SK-N-SH (cell line): ENCODE results near the gene CUX1. TPM values are rescaled to one million over a fixed set of nuclear protein-coding genes. Genes with fewer than 3 reads are reported as not detected.

ENCODE experiments used
- CTCF ChIA-PET: fragments of 300-600, 350-600 bp; formaldehyde crosslinking; extraction: SDS; loops from one replicate; lab custom pipeline; 2021; lab: Yijun Ruan, JAX
- POLR2A ChIA-PET: fragments of 350-600 bp; sonication (Branson Sonifier 250); formaldehyde crosslinking; extraction: SDS; loops from one replicate; lab custom pipeline; 2020; ENCODE audit warnings: antibody characterized with exemption, inconsistent platforms; lab: Yijun Ruan, JAX
- DNase-seq: peaks from one replicate; pipeline ENCODE4 v3.0.0; 2012
- H2AFZ ChIP-seq: fragments of 200-600 bp; sonication (generic); 2 replicates; pipeline ENCODE4 v1.8.1; 2016; ENCODE audit warnings: antibody characterized with exemption, mild to moderate bottlenecking, low read depth
- H3F3A ChIP-seq: fragments of 200-600 bp; sonication (generic); replicated peaks from 2 replicates; pipeline ENCODE3; 2016; ENCODE audit warnings: antibody characterized with exemption, mild to moderate bottlenecking; ENCODE audit not compliant: insufficient read depth
- H3K27ac ChIP-seq, 2 experiments: fragments of 200-500 bp in 1 of 2; fragments of 200-600 bp in 1 of 2; sonication (Bioruptor generic) in 1 of 2; sonication (generic), shearing (Covaris generic) in 1 of 2; 2 replicates each; pipeline versions ENCODE4 v1.5.1 to v1.6.1; 2014 to 2016; ENCODE audit warnings: low read depth in 2 of 2, inconsistent platforms in 1 of 2, low read length in 1 of 2, mild to moderate bottlenecking in 1 of 2, mixed read lengths in 1 of 2
- H3K27me3 ChIP-seq: fragments of 200-600 bp; sonication (generic), shearing (Covaris generic); 2 replicates; pipeline ENCODE4 v1.6.1; 2016; ENCODE audit warnings: mixed run types; ENCODE audit not compliant: insufficient read depth
- H3K36me3 ChIP-seq, 2 experiments: fragments of 200-500 bp in 1 of 2; fragments of 200-600 bp in 1 of 2; sonication (Bioruptor generic) in 1 of 2; sonication (generic) in 1 of 2; replicated peaks in 1 of 2; 2 replicates each; pipeline versions ENCODE3 to v1.5.1; 2014 to 2016; ENCODE audit warnings: low read length in 1 of 2, mild to moderate bottlenecking in 1 of 2; ENCODE audit not compliant: insufficient read depth in 2 of 2, control insufficient read depth in 1 of 2
- H3K4me1 ChIP-seq, 2 experiments: fragments of 200-500 bp in 1 of 2; fragments of 200-600 bp in 1 of 2; sonication (Bioruptor generic) in 1 of 2; sonication (generic), shearing (Covaris generic) in 1 of 2; 2 replicates each; pipeline versions ENCODE4 v1.5.1 to v1.6.1; 2014 to 2016; ENCODE audit warnings: low read depth in 1 of 2, low read length in 1 of 2, mixed run types in 1 of 2; ENCODE audit not compliant: insufficient read depth in 2 of 2, control insufficient read depth in 1 of 2
- H3K4me2 ChIP-seq: fragments of 200-600 bp; sonication (generic), shearing (Covaris generic); 2 replicates; pipeline ENCODE4 v1.6.1; 2017; ENCODE audit warnings: mixed run types
- H3K4me3 ChIP-seq, 2 experiments: fragments of 200-500 bp in 1 of 2; fragments of 200-600 bp in 1 of 2; sonication (Bioruptor generic) in 1 of 2; sonication (generic), shearing (Covaris generic) in 1 of 2; 2 replicates each; pipeline versions ENCODE4 v1.5.1 to v1.8.1; 2014 to 2016; ENCODE audit warnings: low read depth in 2 of 2, inconsistent platforms in 1 of 2, low read length in 1 of 2, mild to moderate bottlenecking in 1 of 2, mixed read lengths in 1 of 2, moderate library complexity in 1 of 2
- H3K79me2 ChIP-seq: fragments of 200-600 bp; sonication (generic); 2 replicates; pipeline ENCODE4 v1.8.1; 2017; ENCODE audit warnings: mild to moderate bottlenecking; ENCODE audit not compliant: insufficient read depth
- H3K9ac ChIP-seq: fragments of 200-600 bp; sonication (generic); 2 replicates; pipeline ENCODE4 v1.6.1; 2017; ENCODE audit warnings: mixed run types
- H3K9me2 ChIP-seq: fragments of 200-600 bp; sonication (generic); 2 replicates; pipeline ENCODE4 v1.6.1; 2017; ENCODE audit warnings: mixed run types
- H3K9me3 ChIP-seq: fragments of 200-600 bp; sonication (generic); 2 replicates; pipeline ENCODE4 v1.6.1; 2017; ENCODE audit warnings: mixed run types, mild to moderate bottlenecking, moderate library complexity
- H4K20me1 ChIP-seq: fragments of 200-600 bp; sonication (generic); 2 replicates; pipeline ENCODE4 v1.6.1; 2017; ENCODE audit warnings: mild to moderate bottlenecking, mixed run types; ENCODE audit not compliant: insufficient read depth
- ELF1 ChIP-seq: IDR thresholded peaks from 2 replicates; pipeline ENCODE4 v1.4.0; 2012
- IRF3 ChIP-seq: fragments of 150-350 bp; IDR thresholded peaks from 2 replicates; pipeline ENCODE4 v1.6.1; 2016; ENCODE audit warnings: mild to moderate bottlenecking, low read depth, low read length
- MEF2A ChIP-seq: IDR thresholded peaks from 2 replicates; pipeline ENCODE4 v1.4.0; 2012; ENCODE audit warnings: low read depth, borderline replicate concordance
- MXI1 ChIP-seq: IDR thresholded peaks from 2 replicates; pipeline ENCODE4 v1.6.1; 2012; ENCODE audit warnings: mild to moderate bottlenecking, low read depth, low read length, improper control_type of control experiment
- POLR2AphosphoS5 ChIP-seq: IDR thresholded peaks from 2 replicates; pipeline ENCODE4 v1.6.1; 2012; ENCODE audit warnings: low read depth, low read length
- RCOR1 ChIP-seq: fragments of 150-350 bp; IDR thresholded peaks from 2 replicates; pipeline ENCODE4 v1.6.1; 2017; ENCODE audit warnings: antibody characterized with exemption, low read length
- RFX5 ChIP-seq: IDR thresholded peaks from 2 replicates; pipeline ENCODE4 v1.6.1; 2012; ENCODE audit warnings: mild to moderate bottlenecking, improper control_type of control experiment, low read length
- RXRA ChIP-seq: IDR thresholded peaks from 2 replicates; pipeline ENCODE4 v1.4.0; 2012; ENCODE audit warnings: low read depth, mild to moderate bottlenecking, borderline replicate concordance
- SMC3 ChIP-seq: IDR thresholded peaks from 2 replicates; pipeline ENCODE4 v1.6.1; 2012; ENCODE audit warnings: low read depth, low read length, improper control_type of control experiment
- TAF1 ChIP-seq: IDR thresholded peaks from 2 replicates; pipeline ENCODE4 v1.6.1; 2012; ENCODE audit warnings: low read depth, mild to moderate bottlenecking, low read length, moderate library complexity, borderline replicate concordance
- USF2 ChIP-seq: fragments of 150-350 bp; IDR thresholded peaks from 2 replicates; pipeline ENCODE4 v1.6.1; 2017; ENCODE audit warnings: antibody characterized with exemption, low read length, low read depth, borderline replicate concordance
- ZBTB33 ChIP-seq: IDR thresholded peaks from 2 replicates; pipeline ENCODE4 v1.4.0; 2012; ENCODE audit warnings: low read depth, borderline replicate concordance
- WGBS: methylation state at CpG from one replicate; pipeline ENCODE4 v1.1.6; 2017; ENCODE audit warnings: low lambda C conversion rate; 5-methylcytosine and 5-hydroxymethylcytosine counted together
- polyA plus RNA-seq, 3 experiments: library from polyadenylated mRNA; depleted of rRNA; stranded (reverse); fragments of >200 nt; gene quantifications; 2 replicates each; pipeline ENCODE4 v1.2.3, GENCODE V29; 2012

Gene CUX1
- polyA plus RNA-seq, 1 of the 3 experiments (the other 2 are of a cell fraction): 68.6 TPM

- no peak for TF ChIP-seq TAF1
- TF ChIP-seq, all 33 proteins: peak for 4
These were observed 181.4 kb downstream of the CUX1 start (continued) for GRCh38 chr7:101998906-101999240.

GRCh38 chr7:101999393-101999792 is 182.0 kb downstream of the CUX1 start:
- no peak overlapping the region for H2AFZ ChIP-seq
- ChIA-PET POLR2A (interaction anchor here (1.4 kb wide), 1 partner anchor 11 kb away, joined by 4 read pairs; no protein-coding TSS in a partner anchor), CTCF (interaction anchor here (1.0 to 1.1 kb wide), 2 partner anchors 39 to 126 kb away, joined by 3 to 4 read pairs; no protein-coding TSS in a partner anchor)
- no peaks in the 10 kb centered on the region for H3K9me3 ChIP-seq
- H3K4me1 ChIP-seq: peaks cover 0 to 27% of the 10 kb centered on the region in 2 experiments; a peak in 1 of 4 replicates
- H3K9ac ChIP-seq: no peak overlapping the region
- TF ChIP-seq RCOR1 (no peak), IRF3 (no peak), USF2 (no peak), TAF1 (no peak), MEF2A (no peak), POLR2AphosphoS5 (no peak)
- no peak overlapping the region for H3K27ac ChIP-seq
- peaks cover 25% of the 10 kb centered on the region for H3K79me2 ChIP-seq
- 92% methylated on average over 9 of the region's 9 CpGs for WGBS
- H3K9me2 ChIP-seq: no peaks in the 10 kb centered on the region
- no peak overlapping the region for H3K4me2 ChIP-seq
- H3K36me3 ChIP-seq: no peaks in the 10 kb centered on the region
- peaks cover 7% of the 10 kb centered on the region; the same call in 1 of the 2 replicates for H4K20me1 ChIP-seq
- no peak overlapping the region for H3K4me3 ChIP-seq
- no peak for DNase-seq
- no peaks in the 10 kb centered on the region for H3F3A ChIP-seq
- no peaks in the 10 kb centered on the region for H3K27me3 ChIP-seq

- no peak overlapping the region for H3K9ac ChIP-seq
- H3K4me2 ChIP-seq: no peak overlapping the region
- CTCF ChIA-PET: interaction anchor here (0.9 to 1.6 kb wide), 4 partner anchors 15 to 237 kb away, joined by 3 read pairs; no protein-coding TSS in a partner anchor
- H2AFZ ChIP-seq: no peak overlapping the region
- POLR2A ChIA-PET: interaction anchor here (1.4 kb wide), 1 partner anchor 10 kb away, joined by 4 read pairs; no protein-coding TSS in a partner anchor
- no peaks in the 10 kb centered on the region for H3K36me3 ChIP-seq
- no peaks in the 10 kb centered on the region for H3K9me3 ChIP-seq
- no peak overlapping the region for H3K27ac ChIP-seq
- no peaks in the 10 kb centered on the region for H3K9me2 ChIP-seq
- H3K79me2 ChIP-seq: peaks cover 18% of the 10 kb centered on the region
- no peak overlapping the region for H3K4me3 ChIP-seq
- no peak for DNase-seq
- WGBS: 86% methylated on average over 9 of the region's 9 CpGs
- no peaks in the 10 kb centered on the region for H3F3A ChIP-seq
- H3K27me3 ChIP-seq: no peaks in the 10 kb centered on the region
- TF ChIP-seq SMC3: no peak
- TF ChIP-seq ZBTB33: no peak
- no peak for TF ChIP-seq MXI1
- TF ChIP-seq MEF2A: no peak
- TF ChIP-seq RXRA: no peak
- no peak for TF ChIP-seq ELF1
- TF ChIP-seq RFX5: no peak
- TF ChIP-seq, all 33 proteins: peak for 0
- H3K4me1 ChIP-seq: peaks cover 0 to 27% of the 10 kb centered on the region in 2 experiments; a peak in 1 of 4 replicates
- H4K20me1 ChIP-seq: peaks cover 7% of the 10 kb centered on the region; the same call in 1 of the 2 replicates
These were observed 182.7 kb downstream of the CUX1 start for GRCh38 chr7:102000123-102000522.
